H1 (cell line): ENCODE data around the gene DOK6. TPM values are rescaled to one million over a fixed set of nuclear protein-coding genes. Genes with fewer than 3 reads are reported as not detected.

Experiments
- BCL11A ChIP-seq, 2 experiments: IDR thresholded peaks; one replicate each; pipeline ENCODE4 v1.6.1; 2011; ENCODE audit warnings: low read depth in 2 of 2, low read length in 2 of 2, mild to moderate bottlenecking in 2 of 2
- CHD1 ChIP-seq: IDR thresholded peaks from 2 replicates; pipeline ENCODE4 v1.6.1; 2012; ENCODE audit warnings: low read depth, low read length, improper control_type of control experiment
- EGR1 ChIP-seq: IDR thresholded peaks from 2 replicates; pipeline ENCODE4 v1.6.1; 2011; ENCODE audit warnings: low read depth, low read length, borderline replicate concordance
- GABPA ChIP-seq: IDR thresholded peaks from 2 replicates; pipeline ENCODE4 v1.6.1; 2011; ENCODE audit warnings: mild to moderate bottlenecking, low read length, moderate library complexity, borderline replicate concordance; ENCODE audit not compliant: insufficient read depth
- MAFK ChIP-seq: IDR thresholded peaks from 2 replicates; pipeline ENCODE4 v1.6.1; 2012; ENCODE audit warnings: low read depth, mild to moderate bottlenecking, improper control_type of control experiment, low read length
- RXRA ChIP-seq: IDR thresholded peaks from 2 replicates; pipeline ENCODE4 v1.6.1; 2011; ENCODE audit warnings: low read depth, mild to moderate bottlenecking, low read length, moderate library complexity; ENCODE audit not compliant: insufficient read depth
- polyA plus RNA-seq, 7 experiments: library from polyadenylated mRNA; depleted of rRNA in 3 of 7; stranded (reverse) in 5 of 7; unstranded in 2 of 7; fragments of >200 nt in 5 of 7; fragments of 200-250 nt in 2 of 7; gene quantifications; 1 replicate in 5 of 7; 2 replicates in 1 of 7; 4 replicates in 1 of 7; pipeline versions ENCODE4 v1.2.1 to v1.2.3, GENCODE V29; 2011 to 2013; ENCODE audit warnings: missing spikeins in 2 of 7, mixed read lengths in 2 of 7
- total RNA-seq: library from RNA; stranded (reverse); fragmentation: NEBNext Ultra II Directional; extraction: Animal tissue kit (Norgen Biotek cat#: 25700); gene quantifications from 2 replicates; pipeline ENCODE4 v1.2.1, GENCODE V29; 2021

Gene DOK6
- total and polyA plus RNA-seq, 2 of the 8 experiments (the other 6 are each of a cell fraction or from before 2014, with no cell fraction given), result 0.33 to 0.50 TPM

- TF ChIP-seq GABPA (no peak), CHD1 (no peak), BCL11A (IDR thresholded peaks at IDR 0.05; ENCODE audit: low read depth in 2 of 2, low read length in 2 of 2) (no peak), MAFK (no peak), EGR1 (no peak), RXRA (no peak)
Measured at GRCh38 chr18:69819460-69819859, 418.8 kb downstream of the DOK6 start (continued).
